Hepatocyte (in vitro differentiated cells): ENCODE measurements around the gene ZNF407. TPM values are rescaled to one million over a fixed set of nuclear protein-coding genes. Genes with fewer than 3 reads are reported as not detected.

Experiments used
- DNase-seq: peaks from one replicate; pipeline ENCODE4 v3.0.0-alpha.2; 2016; ENCODE audit warnings: low spot score
- H2AFZ ChIP-seq: fragments of 200-600 bp; sonication (generic); 2 replicates; pipeline ENCODE4 v1.6.0; 2016; ENCODE audit warnings: antibody characterized with exemption, mild to moderate bottlenecking
- H3K27ac ChIP-seq: fragments of 200-600 bp; sonication (generic); 2 replicates; pipeline ENCODE4 v1.5.1; 2016; ENCODE audit warnings: mild to moderate bottlenecking
- H3K27me3 ChIP-seq: fragments of 200-600 bp; sonication (generic); 2 replicates; pipeline ENCODE4 v1.6.1; 2016
- H3K36me3 ChIP-seq: fragments of 200-600 bp; sonication (generic); replicated peaks from 2 replicates; pipeline ENCODE4 v1.5.1; 2016; ENCODE audit warnings: low read depth; ENCODE audit not compliant: insufficient read depth
- H3K4me1 ChIP-seq: fragments of 200-600 bp; sonication (generic); 2 replicates; pipeline ENCODE4 v1.5.1; 2016; ENCODE audit warnings: mild to moderate bottlenecking, moderate library complexity; ENCODE audit not compliant: insufficient read depth
- H3K4me2 ChIP-seq: fragments of 200-600 bp; sonication (generic); 2 replicates; pipeline ENCODE4 v1.6.0; 2016
- H3K4me3 ChIP-seq: fragments of 200-600 bp; sonication (generic); 2 replicates; pipeline ENCODE4 v1.5.1; 2016; ENCODE audit warnings: mild to moderate bottlenecking
- H3K79me2 ChIP-seq: fragments of 200-600 bp; sonication (generic); 2 replicates; pipeline ENCODE4 v1.6.0; 2017; ENCODE audit warnings: mild to moderate bottlenecking
- H3K9me2 ChIP-seq: fragments of 200-600 bp; sonication (generic); replicated peaks from 2 replicates; pipeline ENCODE4 v1.6.0; 2017; ENCODE audit warnings: mild to moderate bottlenecking; ENCODE audit not compliant: insufficient read depth
- H3K9me3 ChIP-seq: fragments of 200-600 bp; sonication (generic); 2 replicates; pipeline ENCODE4 v1.5.1; 2016; ENCODE audit warnings: low read depth, mild to moderate bottlenecking
- H4K20me1 ChIP-seq: fragments of 200-600 bp; sonication (generic); 2 replicates; pipeline ENCODE4 v1.6.0; 2016; ENCODE audit warnings: mild to moderate bottlenecking; ENCODE audit not compliant: insufficient read depth, poor library complexity, severe bottlenecking
- CTCF ChIP-seq: fragments of 200-600 bp; sonication (generic); IDR thresholded peaks from 2 replicates; pipeline ENCODE4 v1.5.1; 2016; ENCODE audit warnings: antibody characterized with exemption, mild to moderate bottlenecking; ENCODE audit not compliant: poor library complexity
- EZH2 ChIP-seq: fragments of 200-600 bp; sonication (generic); IDR thresholded peaks from 2 replicates; pipeline ENCODE4 v1.6.1; 2016; ENCODE audit warnings: antibody characterized with exemption, mild to moderate bottlenecking, borderline replicate concordance
- EZH2phosphoT487 ChIP-seq: fragments of 200-600 bp; sonication (generic); IDR thresholded peaks from one replicate; pipeline ENCODE4 v1.6.1; 2018; ENCODE audit warnings: antibody characterized with exemption, mild to moderate bottlenecking, low read depth, moderate library complexity; ENCODE audit not compliant: unreplicated experiment, severe bottlenecking
- WGBS: methylation state at CpG from one replicate; pipeline ENCODE4 v1.1.6; 2016; ENCODE audit warnings: low lambda C conversion rate; ENCODE audit errors: missing lambda C conversion rate; 5-methylcytosine and 5-hydroxymethylcytosine counted together
- polyA plus RNA-seq: library from polyadenylated mRNA; unstranded; fragments of >200 nt; fragmentation: Nextera tagmentation; extraction: Ambion mirVana; gene quantifications from 2 replicates; pipeline ENCODE4 v1.2.1, GENCODE V29; 2016
- total RNA-seq: library from RNA; depleted of rRNA; stranded (reverse); fragments of >200 nt; gene quantifications from 2 replicates; pipeline ENCODE4 v1.2.3, GENCODE V29; 2014

ZNF407 gene
- total and polyA plus RNA-seq, 2 experiments from 2014 or later, result 3.2 to 12.4 TPM

- TF ChIP-seq EZH2, result no peak
- no peak for TF ChIP-seq CTCF
- TF ChIP-seq EZH2phosphoT487, result no peak
- Histone ChIP-seq H3K27me3 (no peaks in the 10 kb centered on the region), H3K4me3 (no peak overlapping the region), H2AFZ (no peak overlapping the region), H3K4me2 (no peak overlapping the region), H3K36me3 (no peaks in the 10 kb centered on the region), H4K20me1 (no peaks in the 10 kb centered on the region), H3K27ac (no peak overlapping the region), H3K79me2 (no peaks in the 10 kb centered on the region), H3K9me2 (no peaks in the 10 kb centered on the region), H3K9me3 (no peaks in the 10 kb centered on the region), H3K4me1 (no peaks in the 10 kb centered on the region)
- WGBS, result 88% methylated on average over 6 of the region's 6 CpGs
- no peak for DNase-seq
These were observed 64.0 kb downstream of the ZNF407 start for GRCh38 chr18:74661691-74662090.

- Histone ChIP-seq H3K9me3 (no peaks in the 10 kb centered on the region), H3K79me2 (no peaks in the 10 kb centered on the region), H4K20me1 (no peaks in the 10 kb centered on the region), H3K4me2 (no peak overlapping the region), H3K4me1 (no peaks in the 10 kb centered on the region), H2AFZ (no peak overlapping the region), H3K27ac (no peak overlapping the region), H3K4me3 (no peak overlapping the region), H3K36me3 (no peaks in the 10 kb centered on the region), H3K9me2 (no peaks in the 10 kb centered on the region), H3K27me3 (no peaks in the 10 kb centered on the region)
- 75% methylated on average over 2 of the region's 2 CpGs for WGBS
- TF ChIP-seq CTCF (no peak), EZH2phosphoT487 (no peak), EZH2 (no peak)
- DNase-seq, result no peak
These were observed 65.0 kb downstream of the ZNF407 start for GRCh38 chr18:74662622-74663021.

GRCh38 chr18:74665346-74665745, 67.7 kb downstream of the ZNF407 start:
- TF ChIP-seq EZH2phosphoT487 (no peak), CTCF (no peak)
- 94% methylated on average over 4 of the region's 4 CpGs for WGBS
- H3K9me3 ChIP-seq, result no peaks in the 10 kb centered on the region
- no peak overlapping the region for H3K27ac ChIP-seq
- no peaks in the 10 kb centered on the region for H3K4me1 ChIP-seq
- H3K36me3 ChIP-seq, result no peaks in the 10 kb centered on the region
- H4K20me1 ChIP-seq, result no peaks in the 10 kb centered on the region
- H3K27me3 ChIP-seq, result no peaks in the 10 kb centered on the region
- DNase-seq, result no peak
- H3K4me3 ChIP-seq, result no peak overlapping the region
- no peaks in the 10 kb centered on the region for H3K9me2 ChIP-seq
- H2AFZ ChIP-seq, result no peak overlapping the region
- H3K4me2 ChIP-seq, result no peak overlapping the region
- H3K79me2 ChIP-seq, result no peaks in the 10 kb centered on the region

GRCh38 chr18:74665905-74666304, 68.2 kb downstream of the ZNF407 start:
- Histone ChIP-seq H3K4me1 (no peaks in the 10 kb centered on the region), H3K27ac (no peak overlapping the region), H3K36me3 (no peaks in the 10 kb centered on the region), H3K79me2 (no peaks in the 10 kb centered on the region), H3K9me3 (no peaks in the 10 kb centered on the region), H4K20me1 (no peaks in the 10 kb centered on the region), H3K4me2 (no peak overlapping the region), H3K9me2 (no peaks in the 10 kb centered on the region), H2AFZ (no peak overlapping the region), H3K27me3 (no peaks in the 10 kb centered on the region), H3K4me3 (no peak overlapping the region)
- 93% methylated on average over 9 of the region's 9 CpGs for WGBS
- DNase-seq, result no peak
- TF ChIP-seq EZH2phosphoT487 (no peak), CTCF (no peak), EZH2 (no peak)
